Activated T-cell treated with anti-CD3 and anti-CD28 coated beads, Interleukin-2, amount 50 U/mL, for 4 hours (primary cell): ENCODE measurements around the gene ENOPH1. TPM values are rescaled to one million over a fixed set of nuclear protein-coding genes. Genes with fewer than 3 reads are reported as not detected.

Experiments used
- ATAC-seq, 2 donors: fragments of 200-7000 bp; cut with Tn5 transposase; one replicate each; pipeline ENCODE4 v1.10.0; 2021
- DNase-seq: peaks from one replicate; pipeline ENCODE4 v3.0.0-alpha.2; 2020
- H3K27me3 Mint-ChIP-seq: one replicate; pipeline ENCODE4 v1.8.0; 2021; ENCODE audit warnings: low read depth, mixed read lengths
- H3K36me3 Mint-ChIP-seq: one replicate; pipeline ENCODE4 v1.8.0; 2022; ENCODE audit warnings: mixed read lengths; ENCODE audit not compliant: insufficient read depth
- H3K4me1 Mint-ChIP-seq: one replicate; pipeline ENCODE4 v1.8.0; 2021; ENCODE audit warnings: low read depth, mixed read lengths
- H3K4me3 Mint-ChIP-seq: one replicate; pipeline ENCODE4 v1.8.0; 2021; ENCODE audit warnings: mild to moderate bottlenecking, moderate library complexity, mixed read lengths
- H3K9me3 Mint-ChIP-seq: one replicate; pipeline ENCODE4 v1.8.0; 2021; ENCODE audit warnings: mixed read lengths
- total RNA-seq, 3 donors: library from RNA; stranded (reverse); gene quantifications; one replicate each; pipeline ENCODE4 v1.2.1, GENCODE V29; 2021

ENOPH1 gene
- total RNA-seq, 3 donors from 2014 or later, result 75.3 to 96.4 (median 86.0) TPM

DNA sequence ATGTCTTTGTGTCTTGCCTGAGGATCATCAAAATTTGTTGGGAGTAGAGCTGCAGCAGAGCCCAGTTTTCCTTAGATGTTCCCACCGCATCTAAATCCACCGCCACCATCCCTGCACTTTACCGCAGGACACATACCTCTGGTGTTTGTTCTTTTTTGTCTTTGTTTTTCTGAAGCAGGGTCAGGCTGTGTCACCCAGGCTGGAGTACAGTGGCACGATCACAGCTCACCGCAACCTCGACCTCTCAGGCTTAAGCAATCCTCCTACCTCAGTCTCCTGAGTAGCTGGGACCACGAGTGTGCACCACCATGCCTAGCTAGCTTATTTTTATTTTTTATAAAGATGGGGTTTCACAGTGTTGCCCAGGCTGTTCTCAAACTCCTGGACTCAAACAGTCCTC, 4.6 kb downstream of the ENOPH1 start:
- DNase-seq, result no peak
- Mint-ChIP-seq H3K36me3 (peaks cover 27% of the 10 kb centered on the region), H3K4me3 (no peak overlapping the region), H3K4me1 (peaks cover 70% of the 10 kb centered on the region), H3K27me3 (no peaks in the 10 kb centered on the region), H3K9me3 (no peaks in the 10 kb centered on the region)
- ATAC-seq, result no peak

DNA sequence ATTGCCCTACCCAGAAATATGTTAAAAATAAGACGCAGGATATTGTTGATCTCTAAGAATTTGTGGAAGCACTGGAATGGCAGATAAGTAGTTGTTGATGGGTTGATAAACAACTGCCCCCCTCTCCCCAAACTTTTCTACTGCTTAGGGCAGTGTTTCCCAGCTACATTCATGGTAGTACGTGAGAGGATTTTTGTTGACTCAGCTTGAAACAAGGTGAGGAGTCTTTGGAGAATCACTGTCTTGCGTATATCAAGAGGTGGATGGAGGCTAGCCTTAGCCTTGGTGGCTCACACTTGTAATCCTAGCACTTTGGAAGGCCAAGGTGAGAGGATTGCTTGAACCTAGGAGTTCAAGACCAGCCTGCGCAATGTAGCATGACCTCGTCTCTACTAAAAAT, 5.7 kb downstream of the ENOPH1 start:
- ATAC-seq (no peak), DNase-seq (no peak)
- H3K4me3 Mint-ChIP-seq, result no peak overlapping the region
- H3K36me3 Mint-ChIP-seq, result peaks cover 31% of the 10 kb centered on the region
- H3K4me1 Mint-ChIP-seq, result peaks cover 81% of the 10 kb centered on the region
- H3K9me3 Mint-ChIP-seq, result no peaks in the 10 kb centered on the region
- H3K27me3 Mint-ChIP-seq, result no peaks in the 10 kb centered on the region

GRCh38 chr4:82436780-82437179, 6.4 kb downstream of the ENOPH1 start:
- peaks cover 81% of the 10 kb centered on the region for H3K4me1 Mint-ChIP-seq
- no peak overlapping the region for H3K4me3 Mint-ChIP-seq
- H3K9me3 Mint-ChIP-seq, result no peaks in the 10 kb centered on the region
- H3K36me3 Mint-ChIP-seq, result peaks cover 32% of the 10 kb centered on the region
- H3K27me3 Mint-ChIP-seq, result no peaks in the 10 kb centered on the region
- DNase-seq (no peak), ATAC-seq (no peak)

DNA sequence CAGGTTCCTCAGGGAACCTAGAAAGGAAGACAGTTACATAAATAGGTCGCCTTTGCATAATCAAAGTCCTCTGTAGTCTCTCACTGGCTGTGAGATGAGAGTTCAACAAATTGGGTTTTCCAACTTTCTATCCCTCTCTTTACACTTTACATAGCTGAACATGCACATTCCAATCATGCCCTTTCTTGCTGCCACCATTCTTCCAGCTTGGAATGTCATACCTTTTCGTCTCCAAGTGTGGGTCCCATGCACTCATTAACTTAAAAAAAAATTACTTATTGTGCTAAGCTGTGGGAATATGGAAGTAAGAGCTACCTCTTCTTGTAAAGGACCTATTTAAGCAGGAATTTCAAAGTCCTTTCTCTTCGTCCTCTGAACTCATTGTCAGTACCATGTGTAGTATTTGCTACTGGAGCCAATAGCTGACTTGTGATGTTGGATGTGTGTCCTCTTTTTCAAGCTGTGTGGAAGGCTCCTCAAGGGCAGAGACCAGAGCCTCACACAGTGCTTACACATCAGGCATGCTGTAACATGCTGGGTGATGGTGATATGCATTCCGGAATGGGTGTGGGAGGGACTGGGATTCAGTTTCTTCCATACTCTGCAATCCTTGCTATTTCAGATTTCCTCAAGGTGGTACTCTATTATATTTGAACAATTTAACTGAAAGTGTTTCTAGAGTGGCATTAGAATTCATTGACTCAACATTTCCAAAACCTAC, 7.1 kb downstream of the ENOPH1 start:
- Mint-ChIP-seq H3K4me1 (peaks cover 80% of the 10 kb centered on the region), H3K27me3 (no peaks in the 10 kb centered on the region), H3K4me3 (peak overlapping the region; percentile 11), H3K36me3 (peaks cover 35% of the 10 kb centered on the region), H3K9me3 (no peaks in the 10 kb centered on the region)
- ATAC-seq (no peak), DNase-seq (no peak)

DNA sequence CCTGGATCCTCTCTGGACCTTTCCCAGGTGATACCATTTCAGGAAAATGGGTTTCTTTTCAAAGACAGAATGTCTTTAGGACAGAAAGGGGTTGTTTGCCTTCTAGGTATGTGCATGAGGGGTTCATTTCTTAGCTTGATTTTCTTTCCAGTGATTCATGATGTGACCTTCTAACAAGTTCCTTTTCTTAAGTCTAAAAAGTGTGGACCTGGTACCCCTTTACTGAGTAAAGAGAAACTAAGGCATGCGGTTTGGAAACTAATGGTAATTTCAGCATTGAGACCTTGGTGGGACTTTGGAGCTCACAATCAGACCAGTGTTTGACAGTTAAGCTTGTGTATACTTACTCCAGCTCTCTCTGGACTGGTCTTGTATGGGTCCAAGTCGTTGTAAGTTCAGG, 8.7 kb downstream of the ENOPH1 start:
- peaks cover 67% of the 10 kb centered on the region for H3K4me1 Mint-ChIP-seq
- peak overlapping the region; percentile 6 for H3K4me3 Mint-ChIP-seq
- no peak for DNase-seq
- peak in 1 of 2 donors; percentile 28 for ATAC-seq
- H3K36me3 Mint-ChIP-seq, result peaks cover 38% of the 10 kb centered on the region
- H3K27me3 Mint-ChIP-seq, result no peaks in the 10 kb centered on the region
- no peaks in the 10 kb centered on the region for H3K9me3 Mint-ChIP-seq

DNA sequence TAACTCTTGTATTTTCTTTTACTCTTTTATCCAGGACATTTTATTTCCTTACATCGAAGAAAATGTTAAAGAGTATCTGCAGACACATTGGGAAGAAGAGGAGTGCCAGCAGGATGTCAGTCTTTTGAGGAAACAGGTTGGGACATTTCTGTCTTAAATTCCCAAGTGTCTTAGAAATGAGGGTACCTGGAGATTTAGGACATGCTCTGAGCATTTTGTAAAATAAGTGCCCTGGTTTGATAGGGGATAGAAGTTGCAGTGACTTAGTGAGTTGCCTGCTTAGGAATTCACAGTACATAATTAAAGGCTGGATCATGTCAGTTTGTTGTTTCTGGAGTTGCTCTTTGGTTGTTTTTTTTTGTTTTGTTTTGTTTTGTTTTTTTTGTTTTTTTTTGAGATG, 17.5 kb downstream of the ENOPH1 start:
- ATAC-seq (no peak), DNase-seq (no peak)
- Mint-ChIP-seq H3K27me3 (no peaks in the 10 kb centered on the region), H3K9me3 (no peaks in the 10 kb centered on the region), H3K4me3 (no peak overlapping the region), H3K4me1 (peaks cover 10% of the 10 kb centered on the region), H3K36me3 (peaks cover 28% of the 10 kb centered on the region)

DNA sequence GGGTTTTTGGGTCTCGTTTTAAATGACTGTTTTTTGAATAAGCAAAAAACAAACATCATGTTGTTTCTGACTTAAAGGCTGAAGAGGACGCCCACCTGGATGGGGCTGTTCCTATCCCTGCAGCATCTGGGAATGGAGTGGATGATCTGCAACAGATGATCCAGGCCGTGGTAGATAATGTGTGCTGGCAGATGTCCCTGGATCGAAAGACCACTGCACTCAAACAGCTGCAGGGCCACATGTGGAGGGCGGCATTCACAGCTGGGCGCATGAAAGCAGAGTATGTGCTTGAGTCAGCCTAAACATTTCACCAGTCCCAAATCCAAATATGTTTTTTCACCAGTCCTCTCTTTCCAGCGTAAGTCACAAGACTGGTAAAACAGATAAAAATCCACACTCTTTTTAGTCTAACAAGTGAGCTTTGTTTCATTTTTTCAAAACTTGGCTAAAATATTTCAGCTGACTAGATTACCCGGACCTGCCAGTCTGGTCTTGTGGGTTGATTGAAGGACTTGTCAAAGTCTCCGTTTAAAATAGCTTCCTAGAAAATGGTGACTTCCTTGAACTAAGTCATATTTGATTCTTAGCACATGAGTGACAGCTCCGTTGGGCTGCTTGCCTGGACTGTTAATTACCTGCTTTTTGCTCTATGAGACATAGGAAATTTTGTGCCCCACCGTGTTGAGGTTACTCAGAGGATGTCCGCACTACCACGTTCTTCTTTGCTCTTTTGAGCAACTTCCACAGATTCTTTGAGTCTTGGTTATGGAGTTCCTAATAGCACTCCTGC, 20.8 kb downstream of the ENOPH1 start:
- peaks cover 37% of the 10 kb centered on the region for H3K36me3 Mint-ChIP-seq
- H3K27me3 Mint-ChIP-seq, result no peaks in the 10 kb centered on the region
- no peak for DNase-seq
- ATAC-seq, result no peak
- no peaks in the 10 kb centered on the region for H3K9me3 Mint-ChIP-seq
- H3K4me3 Mint-ChIP-seq, result no peak overlapping the region
- H3K4me1 Mint-ChIP-seq, result peaks cover 6% of the 10 kb centered on the region

DNA sequence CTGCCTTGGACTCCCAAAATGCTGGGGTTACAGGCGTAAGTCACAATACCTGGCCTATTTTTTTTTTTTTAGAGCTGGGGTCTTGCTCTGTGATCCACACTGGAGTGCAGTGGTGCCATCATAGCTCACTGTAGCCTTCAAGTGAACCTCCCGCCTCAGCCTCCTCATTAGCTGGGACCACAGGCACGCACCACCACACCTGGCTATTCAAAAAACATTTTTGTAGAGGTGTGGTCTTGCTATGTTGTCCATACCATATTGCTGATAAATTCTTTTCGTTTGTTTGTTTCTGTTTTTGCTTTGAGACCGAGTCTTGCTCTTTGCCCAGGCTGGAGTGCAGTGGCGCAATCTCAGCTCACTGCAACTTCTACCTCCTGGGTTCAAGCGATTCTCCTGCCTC, 21.6 kb downstream of the ENOPH1 start:
- Mint-ChIP-seq H3K36me3 (peaks cover 42% of the 10 kb centered on the region), H3K4me1 (peaks cover 6% of the 10 kb centered on the region), H3K27me3 (no peaks in the 10 kb centered on the region), H3K9me3 (no peaks in the 10 kb centered on the region), H3K4me3 (no peak overlapping the region)
- ATAC-seq (no peak), DNase-seq (no peak)

DNA sequence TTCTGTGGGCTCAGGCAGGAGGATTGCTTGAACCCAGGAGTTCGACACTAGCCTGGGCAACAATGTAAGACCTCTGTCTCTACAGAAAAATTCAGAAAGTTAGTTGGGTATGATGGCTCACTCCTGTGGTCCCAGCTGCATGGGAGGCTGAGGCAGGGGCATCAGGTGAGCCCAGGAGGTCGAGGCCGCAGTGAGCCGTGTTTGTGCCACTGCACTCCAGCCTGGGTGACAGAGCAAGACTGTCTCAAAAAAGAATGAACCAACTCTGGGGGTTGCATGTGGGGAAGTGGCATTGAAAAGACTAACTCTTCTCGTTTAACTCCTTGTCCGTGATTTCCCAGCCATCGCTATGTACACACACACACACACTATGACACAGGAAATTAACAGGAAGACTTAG, 26.9 kb downstream of the ENOPH1 start:
- DNase-seq (no peak), ATAC-seq (no peak)
- Mint-ChIP-seq H3K4me3 (no peak overlapping the region), H3K36me3 (peaks cover 34% of the 10 kb centered on the region), H3K27me3 (no peaks in the 10 kb centered on the region), H3K9me3 (no peaks in the 10 kb centered on the region), H3K4me1 (peaks cover 9% of the 10 kb centered on the region)

- Mint-ChIP-seq H3K4me3 (no peak overlapping the region), H3K27me3 (no peaks in the 10 kb centered on the region), H3K4me1 (peaks cover 9% of the 10 kb centered on the region), H3K9me3 (no peaks in the 10 kb centered on the region), H3K36me3 (peaks cover 31% of the 10 kb centered on the region)
- ATAC-seq, result no peak
- no peak for DNase-seq
These were observed 28.3 kb downstream of the ENOPH1 start for GRCh38 chr4:82458729-82459128.

DNA sequence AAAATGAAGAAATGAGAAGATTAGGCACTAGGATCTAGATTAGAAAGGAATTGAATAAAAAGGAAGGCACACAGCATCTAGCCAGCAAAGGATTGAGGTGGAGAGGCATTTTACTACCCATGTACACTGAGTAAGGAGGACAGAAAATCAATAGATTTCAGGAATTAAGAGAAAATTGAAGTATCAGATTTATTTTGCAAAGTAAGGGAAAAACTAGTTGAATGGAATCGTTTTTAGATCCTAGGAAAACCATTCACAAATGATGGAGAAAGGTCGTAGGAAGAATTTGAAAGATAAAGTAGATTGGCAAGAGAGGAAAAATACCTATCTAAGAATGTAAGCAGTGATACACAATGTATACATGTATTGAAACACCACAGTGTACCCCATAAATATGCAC, 31.3 kb downstream of the ENOPH1 start:
- Mint-ChIP-seq H3K4me1 (peaks cover 7% of the 10 kb centered on the region), H3K36me3 (peaks cover 29% of the 10 kb centered on the region), H3K9me3 (no peaks in the 10 kb centered on the region), H3K4me3 (no peak overlapping the region), H3K27me3 (no peaks in the 10 kb centered on the region)
- ATAC-seq (no peak), DNase-seq (no peak)

GRCh38 chr4:82462415-82462831, 32.0 kb downstream of the ENOPH1 start:
- ATAC-seq, result peak; percentile 94 to 96
- Mint-ChIP-seq H3K4me1 (peaks cover 7% of the 10 kb centered on the region), H3K36me3 (peaks cover 26% of the 10 kb centered on the region), H3K27me3 (no peaks in the 10 kb centered on the region), H3K4me3 (no peak overlapping the region), H3K9me3 (no peaks in the 10 kb centered on the region)
- peak; percentile 83 for DNase-seq

GRCh38 chr4:82463221-82463620, 32.8 kb downstream of the ENOPH1 start:
- DNase-seq, result no peak
- Mint-ChIP-seq H3K4me3 (no peak overlapping the region), H3K27me3 (no peaks in the 10 kb centered on the region), H3K4me1 (peaks cover 7% of the 10 kb centered on the region), H3K9me3 (no peaks in the 10 kb centered on the region), H3K36me3 (peaks cover 25% of the 10 kb centered on the region)
- no peak for ATAC-seq

GRCh38 chr4:82467471-82467870, 37.1 kb downstream of the ENOPH1 start:
- Mint-ChIP-seq H3K4me3 (no peak overlapping the region), H3K27me3 (no peaks in the 10 kb centered on the region), H3K9me3 (no peaks in the 10 kb centered on the region), H3K36me3 (peaks cover 19% of the 10 kb centered on the region), H3K4me1 (no peaks in the 10 kb centered on the region)
- ATAC-seq (no peak), DNase-seq (no peak)

GRCh38 chr4:82469791-82470345, 39.5 kb downstream of the ENOPH1 start:
- H3K4me1 Mint-ChIP-seq, result no peaks in the 10 kb centered on the region
- H3K4me3 Mint-ChIP-seq, result no peak overlapping the region
- no peaks in the 10 kb centered on the region for H3K9me3 Mint-ChIP-seq
- ATAC-seq (no peak), DNase-seq (no peak)
- H3K27me3 Mint-ChIP-seq, result no peaks in the 10 kb centered on the region
- H3K36me3 Mint-ChIP-seq, result peaks cover 10% of the 10 kb centered on the region
